GM12872 (cell line): ENCODE measurements around the gene CMTM4.

Experiments
- TF ChIP-seq, protein P1 (sequence below): IDR thresholded peaks from 3 replicates; pipeline ENCODE4 v1.5.1; 2011; ENCODE audit warnings: low read depth, mild to moderate bottlenecking, low read length, moderate library complexity; ENCODE audit not compliant: insufficient read depth

CMTM4 gene

DNA sequence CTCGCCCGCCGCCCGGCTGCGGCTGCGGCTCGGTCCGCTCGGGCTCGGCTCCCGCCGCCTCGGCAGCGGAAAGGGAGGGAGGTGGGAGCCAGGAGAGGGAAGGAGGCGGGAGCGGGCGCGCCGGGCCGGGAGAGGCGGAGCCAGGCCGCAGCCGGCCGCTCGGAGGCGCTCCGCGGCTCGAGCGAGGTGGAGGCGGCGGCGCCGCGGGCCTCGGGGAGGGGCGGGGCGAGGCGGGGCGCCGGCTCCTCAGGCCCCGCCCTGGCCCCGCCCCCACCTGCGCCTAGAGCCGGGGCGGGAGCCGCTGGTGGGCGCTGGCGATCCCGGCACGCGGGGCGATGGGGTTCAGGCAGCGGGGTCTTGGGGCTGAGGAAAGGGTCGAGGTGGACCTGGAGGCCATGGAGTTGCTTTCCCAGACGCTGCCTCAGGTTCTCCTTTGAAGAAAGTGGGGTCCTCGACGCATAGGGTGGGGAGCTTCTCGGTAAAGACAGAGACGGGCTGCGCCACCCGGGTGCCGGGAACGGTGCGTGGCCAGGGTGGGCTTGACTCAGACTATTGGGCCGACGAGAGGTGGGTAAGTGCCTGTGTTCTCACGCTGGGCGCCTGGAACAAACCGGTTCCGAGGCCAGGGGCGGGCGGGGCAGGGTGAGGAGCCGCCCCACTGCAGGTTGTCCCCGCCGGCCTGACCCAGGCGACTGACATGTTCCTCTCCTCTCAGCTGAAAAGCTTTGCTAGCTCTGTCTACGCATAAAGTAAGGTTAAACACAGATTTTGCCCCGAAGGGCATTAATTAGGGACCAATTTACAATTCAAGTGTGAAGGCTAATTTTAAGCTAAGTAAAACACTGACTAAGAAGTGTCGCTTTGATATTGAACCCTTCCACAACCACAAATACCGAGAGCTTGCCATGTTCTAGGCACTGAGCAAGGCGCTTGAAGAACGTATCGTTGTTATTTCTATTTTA is at the start of gene CMTM4:
TSS of gene CMTM4 (minus strand) at position 75 of the 962 bp plus-strand sequence. CDS start 218 bp downstream, outside the sequence.
- TF ChIP-seq, protein P1, sequence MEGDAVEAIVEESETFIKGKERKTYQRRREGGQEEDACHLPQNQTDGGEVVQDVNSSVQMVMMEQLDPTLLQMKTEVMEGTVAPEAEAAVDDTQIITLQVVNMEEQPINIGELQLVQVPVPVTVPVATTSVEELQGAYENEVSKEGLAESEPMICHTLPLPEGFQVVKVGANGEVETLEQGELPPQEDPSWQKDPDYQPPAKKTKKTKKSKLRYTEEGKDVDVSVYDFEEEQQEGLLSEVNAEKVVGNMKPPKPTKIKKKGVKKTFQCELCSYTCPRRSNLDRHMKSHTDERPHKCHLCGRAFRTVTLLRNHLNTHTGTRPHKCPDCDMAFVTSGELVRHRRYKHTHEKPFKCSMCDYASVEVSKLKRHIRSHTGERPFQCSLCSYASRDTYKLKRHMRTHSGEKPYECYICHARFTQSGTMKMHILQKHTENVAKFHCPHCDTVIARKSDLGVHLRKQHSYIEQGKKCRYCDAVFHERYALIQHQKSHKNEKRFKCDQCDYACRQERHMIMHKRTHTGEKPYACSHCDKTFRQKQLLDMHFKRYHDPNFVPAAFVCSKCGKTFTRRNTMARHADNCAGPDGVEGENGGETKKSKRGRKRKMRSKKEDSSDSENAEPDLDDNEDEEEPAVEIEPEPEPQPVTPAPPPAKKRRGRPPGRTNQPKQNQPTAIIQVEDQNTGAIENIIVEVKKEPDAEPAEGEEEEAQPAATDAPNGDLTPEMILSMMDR = peak; percentile 26; the same call in 2 of the 3 replicates

DNA sequence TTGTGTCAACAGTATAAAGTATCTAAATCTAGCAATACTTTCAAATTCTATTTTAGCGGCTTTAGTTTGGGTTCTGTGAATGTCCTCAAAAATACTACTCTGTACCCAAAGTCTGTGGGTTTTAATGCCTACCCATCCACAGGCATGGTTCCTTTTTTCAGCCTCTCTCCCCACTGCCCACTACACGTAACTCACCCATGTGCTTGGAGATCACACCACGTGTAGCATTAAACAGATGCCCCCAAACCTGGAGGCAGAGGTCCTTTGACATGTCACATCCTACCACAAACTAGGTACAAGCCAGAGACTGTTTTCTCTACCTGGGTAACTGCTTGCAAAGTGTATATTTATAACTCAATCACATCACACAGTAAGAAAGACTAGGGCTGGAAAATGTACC is 49.5 kb upstream of the CMTM4 start:
- TF ChIP-seq, protein P1 = no peak

DNA sequence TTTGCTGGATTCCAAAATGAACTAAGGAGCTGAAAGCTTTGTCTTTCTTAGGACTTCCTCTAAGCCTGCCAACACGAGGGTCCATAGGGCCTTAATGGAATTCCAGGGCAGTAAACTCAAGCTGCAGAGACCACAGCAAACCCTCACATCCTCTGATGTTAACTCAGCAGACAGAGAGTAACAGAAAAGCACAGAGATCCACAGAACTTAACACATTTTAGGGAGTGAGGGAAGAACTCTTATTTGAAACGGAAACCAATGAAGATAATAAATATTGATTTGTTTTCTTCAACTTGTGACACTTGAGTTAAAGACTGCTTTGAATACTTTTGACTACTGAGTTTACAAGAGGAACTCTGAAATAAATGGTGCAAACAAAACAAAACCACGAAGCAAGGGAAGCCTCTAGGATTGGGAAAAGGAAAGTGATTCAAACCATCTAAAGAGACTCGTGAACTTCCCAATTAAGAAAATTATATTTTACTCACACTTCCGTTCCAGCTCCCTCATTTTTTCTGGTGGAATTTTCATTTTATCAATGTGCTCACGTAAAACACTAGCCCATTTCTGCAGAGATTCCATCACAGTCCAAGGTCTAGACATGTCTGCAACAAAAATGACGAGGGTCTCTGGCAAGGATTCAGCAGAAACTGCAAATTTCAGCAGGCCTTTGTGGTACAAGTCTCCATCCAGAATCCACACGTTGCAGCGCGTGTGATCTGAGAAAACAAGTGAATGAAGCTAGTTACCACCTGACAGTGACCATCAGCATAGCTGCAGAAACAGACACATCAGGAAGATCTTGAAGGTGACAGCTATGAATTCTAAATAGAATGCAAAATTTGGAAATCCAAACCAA is 45.6 kb upstream of the CMTM4 start:
- TF ChIP-seq, protein P1 = no peak

DNA sequence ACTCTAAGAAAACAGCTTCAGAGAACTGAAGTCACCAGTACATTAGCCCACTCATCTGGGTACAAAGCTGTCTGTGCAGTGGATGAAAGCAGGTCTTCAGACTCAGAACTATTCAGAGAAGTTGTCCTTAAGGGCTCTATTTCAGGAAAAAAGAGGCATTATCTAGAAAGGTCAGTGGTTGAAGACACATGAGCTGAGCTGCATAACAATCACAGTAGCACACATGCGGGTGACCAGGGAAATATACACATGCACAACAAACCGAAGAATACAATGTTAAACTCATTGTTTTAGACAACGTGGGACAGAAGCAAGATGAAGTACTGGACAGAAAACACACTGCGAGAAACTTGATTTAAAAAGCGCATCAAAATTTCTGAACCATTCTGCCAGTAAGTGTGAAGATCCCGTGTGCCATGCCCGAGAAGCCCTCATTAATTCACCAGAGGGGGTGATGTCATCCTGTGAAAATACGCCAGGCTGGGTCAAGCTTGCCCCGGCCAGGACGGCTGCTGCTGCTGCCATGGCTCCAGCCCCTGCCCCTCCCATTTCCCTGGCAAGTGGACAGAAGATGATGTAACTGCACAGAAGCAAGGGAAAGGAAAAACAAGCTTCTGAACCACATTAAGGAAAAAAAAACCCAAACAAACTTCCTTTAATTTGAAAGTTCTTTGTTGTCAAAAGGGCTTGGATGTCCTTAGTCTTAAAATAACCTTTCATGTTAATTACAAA is 44.8 kb upstream of the CMTM4 start:
- TF ChIP-seq, protein P1 = no peak

DNA sequence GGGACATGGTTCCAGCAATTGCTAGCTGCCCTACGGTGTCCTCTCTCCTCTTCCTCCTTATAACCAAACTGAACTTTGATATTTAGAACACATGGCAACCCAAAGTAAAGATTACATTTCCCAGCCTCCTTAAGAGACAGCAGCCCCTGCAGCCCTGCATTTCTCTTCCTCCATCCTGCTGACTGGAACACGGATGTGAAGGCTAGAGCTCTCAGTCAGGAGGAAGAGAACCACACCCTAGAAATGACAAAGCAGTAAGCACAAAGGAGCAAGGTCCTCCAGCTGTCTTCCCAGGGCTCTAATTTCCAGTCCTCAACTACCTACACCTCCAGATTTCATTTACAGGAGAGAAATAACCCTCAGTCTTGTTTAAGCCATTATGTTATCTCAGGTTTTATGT is 44.0 kb upstream of the CMTM4 start:
- TF ChIP-seq, protein P1 = no peak

DNA sequence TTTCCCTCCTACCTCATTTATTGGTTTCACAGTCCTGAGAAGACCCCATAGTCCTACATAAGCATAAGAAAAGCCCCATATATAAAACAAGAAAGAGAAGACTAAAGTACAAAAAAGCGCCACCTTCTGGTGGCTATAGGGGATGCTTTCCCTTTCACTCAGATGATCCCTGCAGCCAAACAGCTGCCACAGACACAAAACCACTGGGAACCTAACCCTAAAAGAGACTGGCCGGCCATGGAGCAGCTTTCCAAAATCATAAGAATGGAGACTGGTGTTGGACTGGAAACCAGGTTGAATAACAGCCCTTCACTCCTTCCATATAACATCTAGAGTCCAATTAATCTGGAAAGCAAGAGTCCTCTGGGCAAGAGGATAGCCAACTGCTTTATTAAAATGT is 43.5 kb upstream of the CMTM4 start:
- TF ChIP-seq, protein P1 = peak; percentile 73
